ENCODE data around the gene SLC8A1. TPM values are rescaled to one million over a fixed set of nuclear protein-coding genes. Genes with fewer than 3 reads are reported as not detected.

The SLC8A1 gene
- total and polyA plus RNA-seq, 8 donors: 0.31 to 105 (median 14.0) TPM

GRCh38 chr2:40270372-40270771 is 181.5 kb downstream of the SLC8A1 start:
- DNase-seq: no peak
- Histone ChIP-seq H3K4me1 (peaks cover 0 to 6% (median 0%) of the 10 kb centered on the region in 4 donors), H3K27me3 (no peaks in the 10 kb centered on the region), H3K36me3 (no peaks in the 10 kb centered on the region), H3K9me3 (no peaks in the 10 kb centered on the region), H3K4me3 (no peak overlapping the region), H3K27ac (no peak overlapping the region)
- TF ChIP-seq POLR2A (IDR thresholded peaks at IDR 0.05) (no peak), POLR2AphosphoS5 (IDR thresholded peaks at IDR 0.05) (no peak), EP300 (IDR thresholded peaks at IDR 0.05) (no peak), CTCF (IDR thresholded peaks at IDR 0.05) (no peak)
- WGBS, 5 donors: 79 to 93% (median 86%) methylated on average over 2 of the region's 2 CpGs
- intact Hi-C loops (cut with DNase I; ENCODE audit: low total_unique reads): no loop called here

GRCh38 chr2:40268566-40268965 is 183.3 kb downstream of the SLC8A1 start:
- Histone ChIP-seq H3K36me3 (no peaks in the 10 kb centered on the region), H3K27me3 (no peaks in the 10 kb centered on the region), H3K4me1 (peaks cover 0 to 6% (median 0%) of the 10 kb centered on the region in 4 donors), H3K27ac (no peak overlapping the region), H3K9me3 (no peaks in the 10 kb centered on the region), H3K4me3 (no peak overlapping the region)
- TF ChIP-seq POLR2A (IDR thresholded peaks at IDR 0.05): no peak
- no peak for TF ChIP-seq POLR2AphosphoS5 (IDR thresholded peaks at IDR 0.05)
- TF ChIP-seq CTCF (IDR thresholded peaks at IDR 0.05): no peak
- no peak for TF ChIP-seq EP300 (IDR thresholded peaks at IDR 0.05)
- WGBS, 5 donors: 50 to 71% (median 60%) methylated on average over 2 of the region's 2 CpGs
- no peak for DNase-seq
- intact Hi-C loops (cut with DNase I; ENCODE audit: low total_unique reads): no loop called here

- WGBS, 5 donors: 83 to 98% (median 91%) methylated on average over 1 of the region's 1 CpG
- TF ChIP-seq POLR2A (IDR thresholded peaks at IDR 0.05) (no peak), POLR2AphosphoS5 (IDR thresholded peaks at IDR 0.05) (no peak), EP300 (IDR thresholded peaks at IDR 0.05) (no peak), CTCF (IDR thresholded peaks at IDR 0.05) (no peak)
- no peak overlapping the region for H3K27ac ChIP-seq
- no peak for DNase-seq
- H3K4me1 ChIP-seq: no peaks in the 10 kb centered on the region
- intact Hi-C loops (cut with DNase I; ENCODE audit: low total_unique reads): no loop called here
- H3K36me3 ChIP-seq: no peaks in the 10 kb centered on the region
- no peaks in the 10 kb centered on the region for H3K9me3 ChIP-seq
- no peak overlapping the region for H3K4me3 ChIP-seq
- no peaks in the 10 kb centered on the region for H3K27me3 ChIP-seq
These were observed 185.7 kb downstream of the SLC8A1 start for GRCh38 chr2:40266201-40266600.

GRCh38 chr2:40265602-40266001 is 186.3 kb downstream of the SLC8A1 start:
- TF ChIP-seq CTCF (IDR thresholded peaks at IDR 0.05) (no peak), POLR2AphosphoS5 (IDR thresholded peaks at IDR 0.05) (no peak), POLR2A (IDR thresholded peaks at IDR 0.05) (no peak), EP300 (IDR thresholded peaks at IDR 0.05) (no peak)
- no peak for DNase-seq
- no peaks in the 10 kb centered on the region for H3K4me1 ChIP-seq
- no peaks in the 10 kb centered on the region for H3K27me3 ChIP-seq
- intact Hi-C loops (cut with DNase I; ENCODE audit: low total_unique reads): no loop called here
- H3K27ac ChIP-seq: no peak overlapping the region
- H3K36me3 ChIP-seq: no peaks in the 10 kb centered on the region
- H3K4me3 ChIP-seq: no peak overlapping the region
- H3K9me3 ChIP-seq: no peaks in the 10 kb centered on the region
